Measurements from ENCODE around the gene ATG7.

ATG7 gene

GRCh38 chr3:11549580-11550140 is 277.5 kb downstream of the ATG7 start:
- no peak for FAIRE-seq
- no peak for DNase-seq (ENCODE audit: insufficient read length, low spot score)
- TF ChIP-seq CTCF (IDR thresholded peaks at IDR 0.05; ENCODE audit: insufficient read depth, missing control alignments), result no peak

GRCh38 chr3:11551036-11551435 is 278.8 kb downstream of the ATG7 start:
- no peak for DNase-seq (ENCODE audit: insufficient read length, low spot score)
- TF ChIP-seq CTCF (IDR thresholded peaks at IDR 0.05; ENCODE audit: insufficient read depth, missing control alignments), result no peak
- no peak for FAIRE-seq

- TF ChIP-seq CTCF (IDR thresholded peaks at IDR 0.05; ENCODE audit: insufficient read depth, missing control alignments), result no peak
- no peak for DNase-seq (ENCODE audit: insufficient read length, low spot score)
Observed at GRCh38 chr3:11552289-11553264, 280.4 kb downstream of the ATG7 start.

GRCh38 chr3:11553436-11554235 is 281.4 kb downstream of the ATG7 start:
- no peak for TF ChIP-seq CTCF (IDR thresholded peaks at IDR 0.05; ENCODE audit: insufficient read depth, missing control alignments)
- FAIRE-seq (no peak), DNase-seq (ENCODE audit: insufficient read length, low spot score) (no peak)

More at GRCh38 chr3:11552289-11553264, 280.4 kb downstream of the ATG7 start:
- FAIRE-seq, result no peak

GRCh38 chr3:11554236-11554610 is 282.0 kb downstream of the ATG7 start:
- no peak for DNase-seq (ENCODE audit: insufficient read length, low spot score)
- TF ChIP-seq CTCF (IDR thresholded peaks at IDR 0.05; ENCODE audit: insufficient read depth, missing control alignments), result no peak
- no peak for FAIRE-seq

GRCh38 chr3:11554666-11555065 is 282.5 kb downstream of the ATG7 start:
- DNase-seq (ENCODE audit: insufficient read length, low spot score), result no peak
- no peak for FAIRE-seq
- TF ChIP-seq CTCF (IDR thresholded peaks at IDR 0.05; ENCODE audit: insufficient read depth, missing control alignments), result no peak

Measured in D721Med (cell line).